Measurements from ENCODE around the gene EN2.

Gene EN2

DNA sequence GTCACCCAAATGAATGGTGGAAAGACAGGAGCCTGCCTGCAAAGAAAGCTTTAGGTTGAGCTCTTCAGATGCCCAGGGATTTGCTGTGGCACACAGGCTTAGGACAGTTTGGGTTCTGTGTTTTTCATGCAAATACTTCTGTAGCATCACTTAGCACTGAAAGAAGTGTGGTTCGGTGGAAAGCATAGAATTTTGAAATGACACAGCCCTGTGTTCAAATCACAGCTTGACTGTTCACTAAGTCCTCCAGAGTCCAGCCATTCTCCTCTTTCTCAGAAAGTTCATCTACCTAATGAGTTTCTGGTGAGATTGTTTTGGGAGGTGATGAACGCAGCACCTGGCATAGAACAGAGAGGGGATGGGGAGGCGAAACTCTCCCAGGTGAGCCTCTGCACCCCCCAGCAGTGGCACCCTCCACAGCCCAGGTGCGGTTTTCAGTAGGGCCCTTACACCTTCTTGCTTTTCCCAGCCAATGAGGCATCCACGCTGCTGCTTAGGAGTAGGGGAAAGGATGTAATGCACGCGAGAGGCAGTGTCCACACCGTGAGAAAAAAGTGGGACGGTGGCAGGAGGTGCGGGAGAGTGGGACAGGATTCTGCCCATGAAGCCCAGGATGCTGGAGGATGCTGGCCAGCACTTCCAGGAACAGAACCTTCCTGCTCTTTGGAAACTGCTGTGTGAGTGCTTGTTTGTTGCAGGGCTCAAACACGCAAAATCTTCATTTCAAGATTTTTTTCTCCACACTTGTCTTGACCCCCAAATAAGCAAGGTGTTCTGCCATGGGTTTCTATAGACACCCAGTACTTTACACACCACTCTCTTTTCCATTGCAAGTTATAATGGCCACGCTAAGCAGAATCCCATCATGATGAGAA, 11.6 kb downstream of the EN2 start:
- no peak overlapping the region for H3K4me3 ChIP-seq (ENCODE audit: low read length)
- no peak for TF ChIP-seq ZNF274 (IDR thresholded peaks at IDR 0.05; ENCODE audit: low read depth, low read length)

GRCh38 chr7:155470186-155470487, 12.2 kb downstream of the EN2 start:
- TF ChIP-seq ZNF274 (IDR thresholded peaks at IDR 0.05; ENCODE audit: low read depth, low read length), result no peak
- H3K4me3 ChIP-seq (ENCODE audit: low read length), result no peak overlapping the region

DNA sequence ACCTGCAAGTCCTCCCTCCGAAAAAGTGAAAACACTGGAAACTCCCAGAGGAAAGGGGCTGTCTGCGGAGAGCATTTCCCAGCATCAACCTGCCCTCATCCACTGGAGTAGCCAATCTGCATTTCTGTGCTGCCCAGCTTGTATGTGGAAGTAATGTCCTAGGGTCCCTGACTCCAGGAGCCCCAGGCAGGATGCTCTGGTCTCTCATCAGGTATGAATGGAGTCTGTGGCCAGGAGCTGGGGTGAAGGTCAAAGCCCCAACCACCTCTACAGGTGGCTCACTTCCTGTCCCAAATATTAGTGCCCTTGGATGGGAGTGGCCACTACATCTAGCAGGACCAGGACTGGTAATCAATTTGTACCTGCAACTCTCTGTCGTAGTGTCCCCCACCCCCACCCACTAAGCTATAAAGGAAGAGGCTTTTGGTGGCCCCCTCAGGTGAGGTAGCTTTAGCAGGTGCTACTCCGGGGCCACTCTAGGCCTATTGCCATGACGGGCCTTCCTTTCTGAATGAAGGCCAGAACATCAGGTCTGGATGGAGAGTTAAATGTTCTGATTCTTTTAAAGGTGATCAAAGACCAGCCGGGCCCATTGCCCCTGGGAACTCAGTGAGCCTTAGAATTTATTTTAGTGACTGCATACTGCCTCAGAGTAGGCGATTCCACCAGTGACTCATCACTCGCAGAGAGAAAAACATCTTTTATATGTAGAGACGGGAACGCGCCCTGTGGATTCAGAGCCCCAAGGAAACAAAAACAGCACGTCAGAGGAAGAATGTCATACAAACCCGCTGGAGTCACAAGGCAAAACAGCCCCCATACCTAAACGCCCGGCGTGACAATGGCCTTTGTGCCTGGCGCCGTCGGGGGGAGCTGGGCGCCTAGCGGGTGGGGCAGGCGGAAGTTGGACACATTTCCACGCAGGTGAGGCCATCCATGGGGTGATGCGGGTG, 13.0 kb downstream of the EN2 start:
- TF ChIP-seq ZNF274 (IDR thresholded peaks at IDR 0.05; ENCODE audit: low read depth, low read length), result no peak

GRCh38 chr7:155471718-155472117, 13.8 kb downstream of the EN2 start:
- no peak overlapping the region for H3K4me3 ChIP-seq (ENCODE audit: low read length)
- TF ChIP-seq ZNF274 (IDR thresholded peaks at IDR 0.05; ENCODE audit: low read depth, low read length), result no peak

More for the DNA sequence above, 13.0 kb downstream of the EN2 start:
- no peak overlapping the region for H3K4me3 ChIP-seq (ENCODE audit: low read length)

- no peak overlapping the region for H3K4me3 ChIP-seq (ENCODE audit: low read length)
- no peak for TF ChIP-seq ZNF274 (IDR thresholded peaks at IDR 0.05; ENCODE audit: low read depth, low read length)
These were observed 19.5 kb downstream of the EN2 start for GRCh38 chr7:155477476-155477875.

GRCh38 chr7:155481764-155482163, 23.8 kb downstream of the EN2 start:
- TF ChIP-seq ZNF274 (IDR thresholded peaks at IDR 0.05; ENCODE audit: low read depth, low read length), result no peak
- H3K4me3 ChIP-seq (ENCODE audit: low read length), result no peak overlapping the region

DNA sequence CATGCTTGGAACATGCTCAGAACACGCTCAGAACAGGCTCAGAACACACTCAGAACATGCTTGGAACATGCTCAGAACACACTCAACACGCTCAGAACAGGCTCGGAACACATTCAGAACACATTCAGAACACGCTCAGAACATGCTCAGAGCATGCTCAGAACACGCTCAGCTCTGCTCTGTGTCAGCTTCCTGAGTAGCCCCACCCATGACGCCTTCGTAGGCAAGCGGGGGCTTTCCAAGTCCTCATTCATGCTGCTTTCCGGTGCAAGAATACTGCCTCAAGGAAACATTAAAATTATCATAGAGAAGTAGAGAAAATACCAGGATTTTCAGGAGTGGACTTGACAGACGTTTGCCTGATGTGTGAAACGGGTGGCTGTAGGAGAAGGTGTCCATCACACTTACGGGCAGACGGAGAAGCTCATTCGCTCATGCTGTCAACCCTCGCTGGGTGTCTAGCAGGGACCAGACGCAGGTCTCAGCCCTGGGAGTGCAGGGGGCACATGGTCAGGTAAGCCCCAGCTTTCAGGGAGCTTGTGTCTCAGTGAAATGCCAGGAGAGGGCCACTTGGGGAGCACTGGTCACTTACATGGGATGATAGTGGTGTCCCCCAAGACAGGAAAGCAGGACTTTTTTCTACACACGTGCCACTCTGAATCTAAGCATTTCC, 24.7 kb downstream of the EN2 start:
- peak overlapping the region; percentile 1; the same call in 1 of the 2 replicates for H3K4me3 ChIP-seq (ENCODE audit: low read length)
- no peak for TF ChIP-seq ZNF274 (IDR thresholded peaks at IDR 0.05; ENCODE audit: low read depth, low read length)

DNA sequence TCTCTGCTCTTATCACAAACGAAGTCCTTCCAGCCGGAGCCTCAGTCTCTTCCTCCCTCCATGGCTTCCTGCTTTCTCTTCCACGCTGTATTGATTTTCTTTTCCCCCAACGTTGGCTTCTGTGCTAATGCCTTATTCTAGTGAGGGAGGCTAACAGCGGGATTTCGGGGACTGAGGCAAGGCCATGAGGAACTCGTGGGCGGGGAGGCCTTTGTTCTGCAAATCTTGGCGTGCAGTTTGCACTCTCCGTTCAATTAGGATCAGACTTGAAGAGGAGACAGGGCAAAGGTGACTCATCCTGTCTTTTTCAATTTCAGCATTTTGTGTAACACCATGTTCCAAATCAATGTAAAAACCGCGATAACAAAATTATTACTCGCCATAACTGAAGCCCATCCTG, 25.3 kb downstream of the EN2 start:
- peak overlapping the region; percentile 1; the same call in 1 of the 2 replicates for H3K4me3 ChIP-seq (ENCODE audit: low read length)
- TF ChIP-seq ZNF274 (IDR thresholded peaks at IDR 0.05; ENCODE audit: low read depth, low read length), result no peak

- TF ChIP-seq ZNF274 (IDR thresholded peaks at IDR 0.05; ENCODE audit: low read depth, low read length), result no peak
- H3K4me3 ChIP-seq (ENCODE audit: low read length), result no peak overlapping the region
These were observed 26.0 kb downstream of the EN2 start for GRCh38 chr7:155483868-155484325.

- TF ChIP-seq ZNF274 (IDR thresholded peaks at IDR 0.05; ENCODE audit: low read depth, low read length), result no peak
- no peak overlapping the region for H3K4me3 ChIP-seq (ENCODE audit: low read length)
These were observed 26.8 kb downstream of the EN2 start for GRCh38 chr7:155484483-155485399.

DNA sequence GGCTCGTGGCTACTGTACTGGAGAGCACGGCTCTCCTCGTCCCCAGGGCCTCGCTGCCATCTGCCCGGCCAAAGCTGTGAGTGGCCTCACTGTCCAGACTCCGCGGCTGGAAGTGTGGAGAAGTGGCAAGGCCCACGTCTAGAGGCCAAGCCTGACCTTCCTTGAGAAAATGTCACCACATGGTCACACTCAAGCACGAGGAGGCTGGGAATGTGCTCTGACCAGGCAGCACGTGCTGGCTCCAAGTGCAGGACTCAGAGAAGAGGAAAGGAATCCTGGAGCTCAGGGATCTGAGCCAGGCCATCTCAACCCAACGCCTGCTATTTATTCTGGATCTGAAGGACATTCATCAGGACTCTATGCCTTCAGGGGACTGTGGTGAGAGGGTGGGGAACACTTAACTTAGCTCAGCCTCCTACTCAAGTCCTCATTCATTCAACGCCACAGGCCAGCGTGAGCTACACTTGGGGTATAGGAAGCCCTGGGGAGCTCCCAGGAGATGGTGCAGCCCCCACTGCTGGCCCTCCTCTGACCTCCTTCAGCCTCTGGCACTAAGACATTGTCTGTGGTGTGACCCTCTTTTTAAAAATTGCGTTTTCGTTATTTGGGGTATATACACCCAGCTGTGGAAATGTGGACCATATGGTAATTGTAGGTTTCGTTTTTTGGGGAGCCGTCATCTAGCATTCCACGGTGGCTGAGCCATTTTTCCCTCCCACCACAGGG, 29.0 kb downstream of the EN2 start:
- H3K4me3 ChIP-seq (ENCODE audit: low read length), result no peak overlapping the region
- no peak for TF ChIP-seq ZNF274 (IDR thresholded peaks at IDR 0.05; ENCODE audit: low read depth, low read length)
